Activated CD4-positive, alpha-beta T cell treated with anti-CD3 and anti-CD28 coated beads, Interleukin-2, amount 50 U/mL, for 4 hours (primary cell): ENCODE measurements around the gene TESK2.

Experiments used
- DNase-seq, 2 experiments: peaks; one replicate each; pipeline ENCODE4 v3.0.0-alpha.2; 2020

The TESK2 gene

DNA sequence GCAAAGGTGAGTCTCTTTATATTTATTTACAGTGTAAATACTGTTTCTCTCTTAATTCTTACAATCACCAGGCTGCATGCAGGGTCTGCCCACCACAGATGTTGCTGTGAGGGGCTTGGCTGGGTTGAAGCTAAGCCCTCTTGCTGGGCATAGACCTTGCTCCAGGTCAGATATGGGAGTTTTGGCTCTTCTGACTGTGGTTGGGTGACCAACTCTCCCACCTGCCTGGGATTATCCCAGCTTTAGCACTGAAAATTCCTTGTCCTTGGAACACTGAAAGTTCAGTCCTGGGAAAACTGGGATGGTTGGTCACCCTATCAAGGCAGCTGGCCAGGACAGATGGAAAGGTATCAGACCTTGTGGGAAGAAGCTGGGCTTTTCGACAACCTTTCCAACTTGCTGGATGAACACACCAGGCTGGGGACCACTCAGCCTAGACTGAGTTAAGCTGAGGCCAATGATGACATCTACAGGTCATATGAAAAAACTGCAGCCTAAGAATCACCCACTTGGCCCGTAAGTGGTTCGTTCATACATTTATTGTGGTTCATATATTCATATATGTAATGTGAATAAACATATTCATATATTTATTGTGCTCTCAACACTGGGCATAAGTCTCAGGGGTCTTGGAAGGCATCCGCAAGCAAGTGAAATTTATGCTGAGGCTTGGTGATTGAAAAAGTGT lies 190.8 kb downstream of the TESK2 start:
- DNase-seq = peak in 1 of 2 experiments; percentile 24

- DNase-seq = no peak
Measured at GRCh38 chr1:45299296-45299695, 191.7 kb downstream of the TESK2 start.

DNA sequence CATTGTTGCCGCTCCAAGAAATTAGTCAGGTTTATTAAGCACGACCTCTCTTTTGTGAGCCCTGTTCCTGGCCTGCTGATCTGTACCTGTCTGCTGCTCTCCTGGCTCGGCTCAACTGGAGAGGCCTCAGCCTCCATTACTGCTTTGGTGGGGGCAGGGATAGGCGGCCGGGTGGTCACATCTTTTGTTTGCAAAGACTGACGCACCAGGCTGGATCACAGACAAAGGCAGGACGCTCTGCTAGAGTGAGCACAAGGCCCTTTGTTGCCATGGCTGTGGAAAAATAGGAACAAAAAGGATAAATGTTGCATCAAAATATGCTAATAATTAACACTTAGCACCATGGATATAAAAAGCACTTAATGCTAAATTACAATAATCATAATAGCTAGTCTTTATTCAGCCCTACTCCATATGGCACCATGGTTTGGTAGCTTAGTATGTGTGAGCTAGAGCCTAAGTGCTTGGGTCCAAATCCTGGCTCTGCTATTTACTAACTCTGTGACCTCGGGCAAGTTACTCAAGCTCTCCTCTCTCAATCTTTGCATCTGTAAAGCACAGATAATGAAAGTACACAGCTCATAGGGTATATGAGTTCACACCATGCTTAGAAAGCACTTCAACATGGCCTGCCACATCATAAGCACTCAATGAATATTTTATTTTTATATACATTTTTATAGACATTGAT lies 193.2 kb downstream of the TESK2 start:
- no peak for DNase-seq
